ENCODE data around the gene NUP35. TPM values are rescaled to one million over a fixed set of nuclear protein-coding genes. Genes with fewer than 3 reads are reported as not detected.
"Not testable (repeated sequence)": the region's sequence is repeated elsewhere in the genome, so short reads cannot be mapped to it uniquely, and the experiment has no call there.

The NUP35 gene
- total RNA-seq, 2 experiments from 2014 or later: 23.5 to 24.9 TPM

- ATAC-seq: no peak
- no peaks in the 10 kb centered on the region for H3K27me3 Mint-ChIP-seq
- CTCF ChIA-PET: no interaction called here
Observed at GRCh38 chr2:183157131-183157530, 32.9 kb downstream of the NUP35 start.

GRCh38 chr2:183162362-183162761 lies 38.1 kb downstream of the NUP35 start:
- no peak for ATAC-seq
- CTCF ChIA-PET: no interaction called here
- Mint-ChIP-seq H3K36me3 (peaks cover 61% of the 10 kb centered on the region), H3K27ac (no peak overlapping the region), H3K4me1 (no peaks in the 10 kb centered on the region), H3K4me3 (no peak overlapping the region), H3K27me3 (no peaks in the 10 kb centered on the region), H3K9me3 (ENCODE audit: low read depth) (peaks cover 5% of the 10 kb centered on the region)
- no peak for DNase-seq

More at GRCh38 chr2:183157131-183157530, 32.9 kb downstream of the NUP35 start:
- Mint-ChIP-seq H3K36me3 (peaks cover 59% of the 10 kb centered on the region), H3K9me3 (ENCODE audit: low read depth) (peaks cover 1% of the 10 kb centered on the region), H3K27ac (no peak overlapping the region), H3K4me3 (no peak overlapping the region), H3K4me1 (no peaks in the 10 kb centered on the region)
- no peak for DNase-seq

GRCh38 chr2:183163821-183164649 lies 39.8 kb downstream of the NUP35 start:
- CTCF ChIA-PET: interaction anchor here (1.5 kb wide), 1 partner anchor 9 kb away, joined by 3 read pairs; no protein-coding TSS in a partner anchor
- DNase-seq: no peak
- peaks cover 5% of the 10 kb centered on the region for H3K9me3 Mint-ChIP-seq (ENCODE audit: low read depth)
- no peaks in the 10 kb centered on the region for H3K27me3 Mint-ChIP-seq
- no peaks in the 10 kb centered on the region for H3K4me1 Mint-ChIP-seq
- ATAC-seq: no peak
- no peak overlapping the region for H3K4me3 Mint-ChIP-seq
- no peak overlapping the region for H3K27ac Mint-ChIP-seq
- H3K36me3 Mint-ChIP-seq: peaks cover 69% of the 10 kb centered on the region

GRCh38 chr2:183164650-183165015 lies 40.4 kb downstream of the NUP35 start:
- Mint-ChIP-seq H3K36me3 (peaks cover 69% of the 10 kb centered on the region), H3K27me3 (no peaks in the 10 kb centered on the region), H3K9me3 (ENCODE audit: low read depth) (peaks cover 5% of the 10 kb centered on the region), H3K4me1 (peaks cover under 1% of the 10 kb centered on the region), H3K4me3 (no peak overlapping the region), H3K27ac (no peak overlapping the region)
- ATAC-seq: no peak
- CTCF ChIA-PET: interaction anchor here (1.5 kb wide), 1 partner anchor 9 kb away, joined by 3 read pairs; no protein-coding TSS in a partner anchor
- no peak for DNase-seq

GRCh38 chr2:183166210-183166609 lies 42.0 kb downstream of the NUP35 start:
- no peaks in the 10 kb centered on the region for H3K27me3 Mint-ChIP-seq
- CTCF ChIA-PET: no interaction called here
- no peak overlapping the region for H3K4me3 Mint-ChIP-seq
- DNase-seq (no peak), ATAC-seq (no peak)
- H3K27ac Mint-ChIP-seq: no peak overlapping the region
- H3K9me3 Mint-ChIP-seq (ENCODE audit: low read depth): peaks cover 5% of the 10 kb centered on the region
- peaks cover 76% of the 10 kb centered on the region for H3K36me3 Mint-ChIP-seq
- peaks cover 4% of the 10 kb centered on the region for H3K4me1 Mint-ChIP-seq

GRCh38 chr2:183166976-183167375 lies 42.7 kb downstream of the NUP35 start:
- H3K4me3 Mint-ChIP-seq; H3K9me3 Mint-ChIP-seq (ENCODE audit: low read depth); DNase-seq; H3K27me3 Mint-ChIP-seq; ATAC-seq; H3K27ac Mint-ChIP-seq; CTCF ChIA-PET; H3K4me1 Mint-ChIP-seq: not testable (repeated sequence)
- peaks cover 70% of the 10 kb centered on the region for H3K36me3 Mint-ChIP-seq

- DNase-seq (no peak), ATAC-seq (no peak)
- H3K4me3 Mint-ChIP-seq: no peak overlapping the region
- CTCF ChIA-PET: no interaction called here
- H3K36me3 Mint-ChIP-seq: peaks cover 59% of the 10 kb centered on the region
- H3K4me1 Mint-ChIP-seq: peaks cover 4% of the 10 kb centered on the region
- no peak overlapping the region for H3K27ac Mint-ChIP-seq
- H3K9me3 Mint-ChIP-seq (ENCODE audit: low read depth): peaks cover 9% of the 10 kb centered on the region
- H3K27me3 Mint-ChIP-seq: no peaks in the 10 kb centered on the region
Observed at GRCh38 chr2:183172220-183172887, 48.1 kb downstream of the NUP35 start.

GRCh38 chr2:183179156-183179555 lies 54.9 kb downstream of the NUP35 start:
- Mint-ChIP-seq H3K27ac (no peak overlapping the region), H3K9me3 (ENCODE audit: low read depth) (peaks cover 16% of the 10 kb centered on the region), H3K4me3 (no peak overlapping the region), H3K27me3 (no peaks in the 10 kb centered on the region), H3K4me1 (no peaks in the 10 kb centered on the region), H3K36me3 (peaks cover 83% of the 10 kb centered on the region)
- CTCF ChIA-PET: no interaction called here
- ATAC-seq: no peak
- DNase-seq: no peak

- peaks cover 2% of the 10 kb centered on the region for H3K4me1 Mint-ChIP-seq
- DNase-seq: no peak
- no peaks in the 10 kb centered on the region for H3K27me3 Mint-ChIP-seq
- ATAC-seq: no peak
- H3K4me3 Mint-ChIP-seq: no peak overlapping the region
- H3K36me3 Mint-ChIP-seq: peaks cover 69% of the 10 kb centered on the region
- H3K9me3 Mint-ChIP-seq (ENCODE audit: low read depth): peaks cover 4% of the 10 kb centered on the region
- CTCF ChIA-PET: no interaction called here
- no peak overlapping the region for H3K27ac Mint-ChIP-seq
Observed at GRCh38 chr2:183185534-183185933, 61.3 kb downstream of the NUP35 start.

- H3K9me3 Mint-ChIP-seq (ENCODE audit: low read depth): peaks cover 4% of the 10 kb centered on the region
- DNase-seq (no peak), ATAC-seq (no peak)
- CTCF ChIA-PET: no interaction called here
- peaks cover 67% of the 10 kb centered on the region for H3K36me3 Mint-ChIP-seq
- H3K27me3 Mint-ChIP-seq: no peaks in the 10 kb centered on the region
- no peak overlapping the region for H3K4me3 Mint-ChIP-seq
- no peak overlapping the region for H3K27ac Mint-ChIP-seq
- peaks cover 2% of the 10 kb centered on the region for H3K4me1 Mint-ChIP-seq
Observed at GRCh38 chr2:183186296-183186695, 62.1 kb downstream of the NUP35 start.

- DNase-seq: no peak
- no peak overlapping the region for H3K4me3 Mint-ChIP-seq
- no peaks in the 10 kb centered on the region for H3K27me3 Mint-ChIP-seq
- CTCF ChIA-PET: no interaction called here
- ATAC-seq: no peak
- H3K4me1 Mint-ChIP-seq: peaks cover 2% of the 10 kb centered on the region
- peaks cover 66% of the 10 kb centered on the region for H3K36me3 Mint-ChIP-seq
- H3K9me3 Mint-ChIP-seq (ENCODE audit: low read depth): peaks cover 4% of the 10 kb centered on the region
- no peak overlapping the region for H3K27ac Mint-ChIP-seq
Observed at GRCh38 chr2:183186766-183187165, 62.5 kb downstream of the NUP35 start.

- CTCF ChIA-PET: no interaction called here
- DNase-seq: no peak
- Mint-ChIP-seq H3K4me1 (no peaks in the 10 kb centered on the region), H3K36me3 (peaks cover 48% of the 10 kb centered on the region), H3K27ac (no peak overlapping the region), H3K4me3 (no peak overlapping the region), H3K9me3 (ENCODE audit: low read depth) (no peaks in the 10 kb centered on the region), H3K27me3 (no peaks in the 10 kb centered on the region)
- no peak for ATAC-seq
Observed at GRCh38 chr2:183192343-183192742, 68.1 kb downstream of the NUP35 start.

- Mint-ChIP-seq H3K27me3 (no peaks in the 10 kb centered on the region), H3K36me3 (peaks cover 45% of the 10 kb centered on the region), H3K9me3 (ENCODE audit: low read depth) (no peaks in the 10 kb centered on the region), H3K4me3 (no peak overlapping the region), H3K27ac (no peak overlapping the region), H3K4me1 (no peaks in the 10 kb centered on the region)
- ATAC-seq (no peak), DNase-seq (no peak)
- CTCF ChIA-PET: no interaction called here
Observed at GRCh38 chr2:183193904-183194303, 69.7 kb downstream of the NUP35 start.

GRCh38 chr2:183195397-183195796 lies 71.2 kb downstream of the NUP35 start:
- Mint-ChIP-seq H3K27ac (no peak overlapping the region), H3K4me1 (no peaks in the 10 kb centered on the region), H3K36me3 (peaks cover 47% of the 10 kb centered on the region), H3K9me3 (ENCODE audit: low read depth) (no peaks in the 10 kb centered on the region), H3K4me3 (no peak overlapping the region), H3K27me3 (no peaks in the 10 kb centered on the region)
- DNase-seq (no peak), ATAC-seq (no peak)
- CTCF ChIA-PET: no interaction called here

Measured in activated CD8-positive, alpha-beta memory T cell treated with anti-CD3 and anti-CD28 coated beads, Interleukin-2, amount 10 ng/mL, durations not matched to agents 7 days and 5 days (primary cell).